ENCODE data around the gene RESP18. TPM values are rescaled to one million over a fixed set of nuclear protein-coding genes. Genes with fewer than 3 reads are reported as not detected.

Gene RESP18
- total and polyA plus RNA-seq, 2 of the 4 experiments (the other 2 are of a cell fraction) = not detected

Small RNA genes within 50 kb of the gene (microRNA-seq; reads per million reads assigned to microRNA genes)
- gene AC053503.3 (ENCODE audit: insufficient read depth, insufficient read length) (not detected), gene MIR153-1 (ENCODE audit: insufficient read depth in 1 of 2, insufficient read length in 1 of 2, unreplicated experiment in 1 of 2) (0 to 2.1 reads per million in 2 experiments)

Small RNA genes within 50 kb of the gene (small RNA-seq; reads per million reads assigned to genes)
- 0 to 0.60 (median 0) reads per million in 5 experiments for gene AC053503.3
- 0 to 4.3 (median 0) reads per million in 5 experiments for gene MIR153-1

Other genes starting within 250 kb of the RESP18 start
- gene NHEJ1, start 171.9 kb downstream of the RESP18 start, total RNA-seq (2012; rRNA removed) = 15.3 and 23.1 TPM in 2 replicates
- gene NHEJ1, start 171.9 kb downstream of the RESP18 start, polyA plus RNA-seq (2012; rRNA removed) = 11.9 and 12.5 TPM in 2 replicates
- under 0.01 and 0.18 TPM in 2 replicates for gene SLC23A3, start 162.7 kb downstream of the RESP18 start, total RNA-seq (2012; rRNA removed)
- gene SLC23A3, start 162.7 kb downstream of the RESP18 start, polyA plus RNA-seq (2012; rRNA removed) = 0.43 and 0.65 TPM in 2 replicates
- gene CNPPD1, start 155.8 kb downstream of the RESP18 start, total RNA-seq (2012; rRNA removed) = 11.1 and 11.9 TPM in 2 replicates
- gene CNPPD1, start 155.8 kb downstream of the RESP18 start, polyA plus RNA-seq (2012; rRNA removed) = 29.2 and 31.9 TPM in 2 replicates
- gene RETREG2, start 154.5 kb downstream of the RESP18 start, total RNA-seq (2012; rRNA removed) = 39.2 and 51.1 TPM in 2 replicates
- gene RETREG2, start 154.5 kb downstream of the RESP18 start, polyA plus RNA-seq (2012; rRNA removed) = 45.1 and 45.2 TPM in 2 replicates
- gene ZFAND2B, start 126.0 kb downstream of the RESP18 start, total RNA-seq (2012; rRNA removed) = 21.9 and 25.5 TPM in 2 replicates
- gene ZFAND2B, start 126.0 kb downstream of the RESP18 start, polyA plus RNA-seq (2012; rRNA removed) = 38.3 and 43.0 TPM in 2 replicates
- 10.8 and 12.5 TPM in 2 replicates for gene ABCB6, start 113.8 kb downstream of the RESP18 start, total RNA-seq (2012; rRNA removed)
- 24.3 and 24.7 TPM in 2 replicates for gene ABCB6, start 113.8 kb downstream of the RESP18 start, polyA plus RNA-seq (2012; rRNA removed)
- gene ATG9A, start 103.1 kb downstream of the RESP18 start, total RNA-seq (2012; rRNA removed) = 27.8 and 35.1 TPM in 2 replicates
- gene ATG9A, start 103.1 kb downstream of the RESP18 start, polyA plus RNA-seq (2012; rRNA removed) = 58.3 and 59.7 TPM in 2 replicates
- gene ANKZF1, start 102.9 kb downstream of the RESP18 start, total RNA-seq (2012; rRNA removed) = 18.3 and 18.6 TPM in 2 replicates
- gene ANKZF1, start 102.9 kb downstream of the RESP18 start, polyA plus RNA-seq (2012; rRNA removed) = 29.1 and 33.8 TPM in 2 replicates
- gene GLB1L, start 87.3 kb downstream of the RESP18 start, total RNA-seq (2012; rRNA removed) = 3.6 and 4.1 TPM in 2 replicates
- 5.7 and 6.2 TPM in 2 replicates for gene GLB1L, start 87.3 kb downstream of the RESP18 start, polyA plus RNA-seq (2012; rRNA removed)
- 35.0 and 44.4 TPM in 2 replicates for gene STK16, start 87.3 kb downstream of the RESP18 start, total RNA-seq (2012; rRNA removed)
- 40.3 and 50.1 TPM in 2 replicates for gene STK16, start 87.3 kb downstream of the RESP18 start, polyA plus RNA-seq (2012; rRNA removed)
- not detected in 2 replicates for gene TUBA4B, start 79.5 kb downstream of the RESP18 start, total RNA-seq (2012; rRNA removed)
- gene TUBA4B, start 79.5 kb downstream of the RESP18 start, polyA plus RNA-seq (2012; rRNA removed) = not detected in 2 replicates
- gene TUBA4A, start 78.8 kb downstream of the RESP18 start, total RNA-seq (2012; rRNA removed) = 21.9 and 26.1 TPM in 2 replicates
- 30.3 and 35.6 TPM in 2 replicates for gene TUBA4A, start 78.8 kb downstream of the RESP18 start, polyA plus RNA-seq (2012; rRNA removed)
- 30.6 and 43.0 TPM in 2 replicates for gene DNAJB2, start 53.4 kb downstream of the RESP18 start, total RNA-seq (2012; rRNA removed)
- 45.8 and 50.7 TPM in 2 replicates for gene DNAJB2, start 53.4 kb downstream of the RESP18 start, polyA plus RNA-seq (2012; rRNA removed)
- gene PTPRN, start 23.3 kb downstream of the RESP18 start, total RNA-seq (2012; rRNA removed) = 4.4 and 5.2 TPM in 2 replicates
- 21.4 and 22.0 TPM in 2 replicates for gene PTPRN, start 23.3 kb downstream of the RESP18 start, polyA plus RNA-seq (2012; rRNA removed)
- 74.7 and 89.4 TPM in 2 replicates for gene DNPEP, start 55.2 kb upstream of the RESP18 start, total RNA-seq (2012; rRNA removed)
- gene DNPEP, start 55.2 kb upstream of the RESP18 start, polyA plus RNA-seq (2012; rRNA removed) = 74.2 and 75.1 TPM in 2 replicates
- gene DES, start 85.6 kb upstream of the RESP18 start, total RNA-seq (2012; rRNA removed) = 3.3 and 4.3 TPM in 2 replicates
- 4.0 and 4.9 TPM in 2 replicates for gene DES, start 85.6 kb upstream of the RESP18 start, polyA plus RNA-seq (2012; rRNA removed)
- 6.8 and 7.8 TPM in 2 replicates for gene SPEG, start 102.1 kb upstream of the RESP18 start, total RNA-seq (2012; rRNA removed)
- 81.6 and 109 TPM in 2 replicates for gene SPEG, start 102.1 kb upstream of the RESP18 start, polyA plus RNA-seq (2012; rRNA removed)
- gene GMPPA, start 166.1 kb upstream of the RESP18 start, total RNA-seq (2012; rRNA removed) = 93.0 and 103 TPM in 2 replicates
- 124 and 134 TPM in 2 replicates for gene GMPPA, start 166.1 kb upstream of the RESP18 start, polyA plus RNA-seq (2012; rRNA removed)
- gene ASIC4, start 181.7 kb upstream of the RESP18 start, total RNA-seq (2012; rRNA removed) = not detected in 2 replicates
- gene ASIC4, start 181.7 kb upstream of the RESP18 start, polyA plus RNA-seq (2012; rRNA removed) = 0.10 TPM in 1 of 2 replicates, not detected in the other
- 24.0 and 27.2 TPM in 2 replicates for gene CHPF, start 211.1 kb upstream of the RESP18 start, total RNA-seq (2012; rRNA removed)
- gene CHPF, start 211.1 kb upstream of the RESP18 start, polyA plus RNA-seq (2012; rRNA removed) = 115 and 147 TPM in 2 replicates
- gene TMEM198, start 211.3 kb upstream of the RESP18 start, total RNA-seq (2012; rRNA removed) = under 0.01 and 0.18 TPM in 2 replicates
- 2.2 and 3.0 TPM in 2 replicates for gene TMEM198, start 211.3 kb upstream of the RESP18 start, polyA plus RNA-seq (2012; rRNA removed)
- gene OBSL1, start 238.8 kb upstream of the RESP18 start, total RNA-seq (2012; rRNA removed) = 21.4 and 21.5 TPM in 2 replicates
- gene OBSL1, start 238.8 kb upstream of the RESP18 start, polyA plus RNA-seq (2012; rRNA removed) = 51.2 and 51.8 TPM in 2 replicates
- gene INHA, start 239.6 kb upstream of the RESP18 start, total RNA-seq (2012; rRNA removed) = not detected in 2 replicates
- 0.80 and 0.96 TPM in 2 replicates for gene INHA, start 239.6 kb upstream of the RESP18 start, polyA plus RNA-seq (2012; rRNA removed)

Data from IMR-90 (cell line).